Esophagus muscularis mucosa (tissue), 4 donors: Measurements from ENCODE around the gene UBE2U. TPM values are rescaled to one million over a fixed set of nuclear protein-coding genes. Genes with fewer than 3 reads are reported as not detected.

ENCODE experiments used
- DNase-seq: peaks from one replicate; pipeline ENCODE4 v3.0.0-alpha.2; 2017; ENCODE audit errors: extremely low spot score
- H3K27ac ChIP-seq, 4 donors: fragments of 200-600 bp; sonication (generic); replicated peaks in 1 of 4; 1 replicate in 3 of 4; 2 replicates in 1 of 4; pipeline ENCODE4 v1.5.1; 2016 to 2019; ENCODE audit warnings: mild to moderate bottlenecking in 1 of 4
- H3K27me3 ChIP-seq, 4 donors: fragments of 200-600 bp; sonication (generic); one replicate each; pipeline versions ENCODE4 v1.5.1 to v1.6.0; 2016 to 2019
- H3K36me3 ChIP-seq, 4 donors: fragments of 200-600 bp; sonication (generic); one replicate each; pipeline ENCODE4 v1.5.1; 2016 to 2019
- H3K4me1 ChIP-seq, 4 donors: fragments of 200-600 bp; sonication (generic); one replicate each; pipeline ENCODE4 v1.5.1; 2016 to 2019
- H3K4me3 ChIP-seq, 4 donors: fragments of 200-600 bp; sonication (generic); 1 replicate in 2 of 4; 2 replicates in 2 of 4; pipeline ENCODE4 v1.5.1; 2016 to 2019; ENCODE audit warnings: mild to moderate bottlenecking in 4 of 4, moderate library complexity in 1 of 4
- H3K9me3 ChIP-seq, 4 donors: fragments of 200-600 bp; sonication (generic); 1 replicate in 3 of 4; 2 replicates in 1 of 4; pipeline ENCODE4 v1.5.1; 2016 to 2019
- EP300 ChIP-seq: sonication (generic); formaldehyde crosslinking; IDR thresholded peaks from one replicate; pipeline ENCODE4 v1.6.1; 2017; ENCODE audit warnings: antibody characterized with exemption
- POLR2A ChIP-seq: fragments of 450-650 bp; IDR thresholded peaks from one replicate; pipeline ENCODE4 v1.6.1; 2017; ENCODE audit warnings: antibody characterized with exemption, moderate library complexity, mild to moderate bottlenecking, low read depth
- POLR2AphosphoS5 ChIP-seq, 2 donors: sonication (generic); formaldehyde crosslinking; IDR thresholded peaks; one replicate each; pipeline ENCODE4 v1.6.1; 2017; ENCODE audit warnings: antibody characterized with exemption in 2 of 2
- WGBS: methylation state at CpG from one replicate; pipeline ENCODE4 v1.1.5; 2018; 5-methylcytosine and 5-hydroxymethylcytosine counted together
- intact Hi-C: fragments of 100-400 bp; cut with DNase I; formaldehyde crosslinking; loops from one replicate; pipeline ENCODE4 v1.15.1; 2023
- total RNA-seq, 4 donors: library from RNA; depleted of rRNA; stranded (reverse); fragments of >200 nt; gene quantifications; one replicate each; pipeline versions ENCODE4 v1.1.0 to v1.2.1, GENCODE V29; 2016
- TF ChIP-seq, protein P1 (sequence below), 3 experiments: fragments of 200-600 bp in 2 of 3; fragments of 450-650 bp in 1 of 3; sonication (generic) in 2 of 3; IDR thresholded peaks; one replicate each; pipeline ENCODE4 v1.5.1; 2017 to 2019; ENCODE audit warnings: antibody characterized with exemption in 3 of 3, mild to moderate bottlenecking in 2 of 3, moderate library complexity in 1 of 3

Gene UBE2U
- total RNA-seq, 4 donors from 2014 or later, result not detected

DNA sequence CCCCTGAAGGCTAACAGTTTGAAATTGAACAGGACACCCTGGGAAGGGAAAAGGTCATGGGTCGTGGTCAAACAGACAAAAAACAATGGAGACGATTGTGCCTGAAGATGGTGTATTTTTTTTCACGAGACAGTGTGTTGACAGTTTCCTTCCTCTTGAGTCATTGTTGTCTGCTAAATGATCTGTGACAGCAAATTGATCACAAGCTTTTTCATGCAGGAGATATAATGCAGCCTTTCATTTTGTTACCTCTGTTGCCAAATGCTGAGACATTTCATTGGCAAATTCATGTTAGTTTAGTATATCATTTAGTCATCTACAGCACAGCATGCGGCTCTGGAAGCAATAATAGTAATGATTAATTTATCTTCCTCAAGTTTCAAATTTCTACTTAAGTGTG, 27.7 kb downstream of the UBE2U start:
- Histone ChIP-seq H3K4me1 (no peaks in the 10 kb centered on the region), H3K9me3 (no peaks in the 10 kb centered on the region), H3K27me3 (no peaks in the 10 kb centered on the region), H3K36me3 (no peaks in the 10 kb centered on the region), H3K27ac (no peak overlapping the region), H3K4me3 (no peak overlapping the region)
- 37% methylated on average over 4 of the region's 4 CpGs for WGBS
- TF ChIP-seq, protein P1, sequence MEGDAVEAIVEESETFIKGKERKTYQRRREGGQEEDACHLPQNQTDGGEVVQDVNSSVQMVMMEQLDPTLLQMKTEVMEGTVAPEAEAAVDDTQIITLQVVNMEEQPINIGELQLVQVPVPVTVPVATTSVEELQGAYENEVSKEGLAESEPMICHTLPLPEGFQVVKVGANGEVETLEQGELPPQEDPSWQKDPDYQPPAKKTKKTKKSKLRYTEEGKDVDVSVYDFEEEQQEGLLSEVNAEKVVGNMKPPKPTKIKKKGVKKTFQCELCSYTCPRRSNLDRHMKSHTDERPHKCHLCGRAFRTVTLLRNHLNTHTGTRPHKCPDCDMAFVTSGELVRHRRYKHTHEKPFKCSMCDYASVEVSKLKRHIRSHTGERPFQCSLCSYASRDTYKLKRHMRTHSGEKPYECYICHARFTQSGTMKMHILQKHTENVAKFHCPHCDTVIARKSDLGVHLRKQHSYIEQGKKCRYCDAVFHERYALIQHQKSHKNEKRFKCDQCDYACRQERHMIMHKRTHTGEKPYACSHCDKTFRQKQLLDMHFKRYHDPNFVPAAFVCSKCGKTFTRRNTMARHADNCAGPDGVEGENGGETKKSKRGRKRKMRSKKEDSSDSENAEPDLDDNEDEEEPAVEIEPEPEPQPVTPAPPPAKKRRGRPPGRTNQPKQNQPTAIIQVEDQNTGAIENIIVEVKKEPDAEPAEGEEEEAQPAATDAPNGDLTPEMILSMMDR (IDR thresholded peaks at IDR 0.05), result no peak
- TF ChIP-seq POLR2A (no peak), POLR2AphosphoS5 (IDR thresholded peaks at IDR 0.05) (no peak), EP300 (no peak)
- no peak for DNase-seq
- intact Hi-C loops, result no loop called here

DNA sequence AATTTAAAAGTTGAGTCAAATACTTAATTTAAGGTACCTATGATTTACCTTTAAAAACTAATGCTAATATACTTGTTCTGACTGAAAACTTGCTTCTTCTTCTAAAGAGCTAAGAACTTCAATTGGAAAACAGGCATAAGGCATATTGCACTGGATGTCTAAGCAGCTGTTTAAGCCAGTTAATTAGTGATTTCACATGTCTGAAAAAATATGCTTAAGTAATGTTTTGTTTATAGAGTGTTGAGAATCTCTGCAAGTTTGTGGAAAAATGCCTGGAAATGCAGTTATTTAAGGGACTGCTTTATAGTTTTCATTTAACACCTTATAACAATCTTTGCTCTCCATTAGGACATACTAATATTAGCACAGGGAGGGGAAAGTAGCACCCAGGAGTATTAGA, 28.2 kb downstream of the UBE2U start:
- no peaks in the 10 kb centered on the region for H3K4me1 ChIP-seq
- H3K36me3 ChIP-seq, result no peaks in the 10 kb centered on the region
- intact Hi-C loops, result no loop called here
- H3K27ac ChIP-seq, result no peak overlapping the region
- no peak overlapping the region for H3K4me3 ChIP-seq
- TF ChIP-seq, protein P1 (IDR thresholded peaks at IDR 0.05), result no peak
- TF ChIP-seq POLR2A, result no peak
- TF ChIP-seq EP300, result no peak
- TF ChIP-seq POLR2AphosphoS5 (IDR thresholded peaks at IDR 0.05), result no peak
- H3K9me3 ChIP-seq, result no peaks in the 10 kb centered on the region
- no peak for DNase-seq
- no peaks in the 10 kb centered on the region for H3K27me3 ChIP-seq

DNA sequence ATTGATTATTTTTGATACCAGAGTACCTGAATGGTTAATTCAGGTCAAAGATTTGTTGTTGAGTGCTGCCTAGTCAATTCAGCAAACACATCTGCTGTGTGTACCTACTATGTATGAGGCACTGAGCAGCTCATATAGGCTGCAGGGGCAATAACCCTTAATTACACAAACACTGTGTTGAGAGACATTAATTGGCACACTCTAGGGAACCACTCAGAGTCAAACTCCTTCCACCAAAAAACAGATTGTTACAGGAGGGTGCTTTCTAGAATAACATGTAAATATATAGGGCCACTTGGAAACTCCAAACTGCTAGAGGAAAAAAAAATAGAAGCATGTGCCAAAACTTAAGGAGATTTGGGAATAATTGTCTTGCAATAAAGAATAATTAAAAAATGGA, 31.3 kb downstream of the UBE2U start:
- Histone ChIP-seq H3K27me3 (no peaks in the 10 kb centered on the region), H3K9me3 (no peaks in the 10 kb centered on the region), H3K4me1 (no peaks in the 10 kb centered on the region), H3K27ac (no peak overlapping the region), H3K36me3 (no peaks in the 10 kb centered on the region), H3K4me3 (no peak overlapping the region)
- intact Hi-C loops, result no loop called here
- TF ChIP-seq EP300 (no peak), POLR2A (no peak), POLR2AphosphoS5 (IDR thresholded peaks at IDR 0.05) (no peak)
- TF ChIP-seq, protein P1 (IDR thresholded peaks at IDR 0.05), result no peak
- DNase-seq, result no peak

DNA sequence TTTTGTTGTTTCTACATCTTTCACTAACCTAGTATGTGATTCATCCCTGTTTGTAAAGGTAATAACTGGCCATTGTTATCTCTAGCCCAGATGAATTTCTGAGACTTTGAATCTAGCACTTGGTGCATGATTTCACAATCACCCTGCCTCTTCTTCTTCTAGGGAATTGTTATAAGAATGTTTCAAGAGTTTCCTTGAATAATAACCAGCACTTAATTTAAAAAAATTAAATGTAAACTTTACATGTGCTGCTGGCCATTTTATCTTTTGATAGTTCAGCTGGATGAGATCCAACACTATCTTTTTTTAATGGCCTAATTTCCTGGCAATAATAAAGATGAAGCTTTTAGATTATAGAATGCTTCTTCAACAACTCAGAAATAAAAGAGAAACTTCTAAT, 31.8 kb downstream of the UBE2U start:
- intact Hi-C loops, result no loop called here
- no peaks in the 10 kb centered on the region for H3K9me3 ChIP-seq
- no peaks in the 10 kb centered on the region for H3K36me3 ChIP-seq
- DNase-seq, result no peak
- H3K4me1 ChIP-seq, result no peaks in the 10 kb centered on the region
- TF ChIP-seq POLR2AphosphoS5 (IDR thresholded peaks at IDR 0.05) (no peak), EP300 (no peak), POLR2A (no peak)
- TF ChIP-seq, protein P1 (IDR thresholded peaks at IDR 0.05), result no peak
- H3K4me3 ChIP-seq, result no peak overlapping the region
- H3K27ac ChIP-seq, result no peak overlapping the region
- H3K27me3 ChIP-seq, result no peaks in the 10 kb centered on the region

DNA sequence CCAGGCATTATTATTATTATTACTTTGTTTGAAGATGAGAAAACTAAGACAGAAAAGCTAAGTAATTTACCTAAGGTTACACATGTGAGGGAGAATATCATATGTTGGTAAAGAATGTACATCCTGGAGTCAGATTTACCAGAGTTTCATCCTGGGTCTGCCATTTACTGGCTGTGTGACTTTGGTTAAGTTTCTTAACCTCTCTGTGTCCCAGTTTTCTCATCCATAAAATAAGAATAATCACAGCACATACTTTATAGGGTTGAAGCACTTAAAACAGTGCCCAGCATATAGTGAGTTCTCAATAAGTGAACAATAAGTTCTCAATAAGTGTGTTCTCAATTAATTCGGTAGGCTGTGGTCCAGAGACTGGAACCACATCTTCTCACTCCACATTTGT, 32.5 kb downstream of the UBE2U start:
- Histone ChIP-seq H3K27me3 (no peaks in the 10 kb centered on the region), H3K27ac (no peak overlapping the region), H3K9me3 (no peaks in the 10 kb centered on the region), H3K36me3 (no peaks in the 10 kb centered on the region), H3K4me1 (no peaks in the 10 kb centered on the region), H3K4me3 (no peak overlapping the region)
- 100% methylated on average over 1 of the region's 1 CpG for WGBS
- intact Hi-C loops, result no loop called here
- no peak for TF ChIP-seq POLR2A
- no peak for DNase-seq
